Breast epithelium (tissue), 3 donors: ENCODE results near the gene MACROD2.

ENCODE experiments used
- POLR2A ChIP-seq: fragments of 450-650 bp; IDR thresholded peaks from one replicate; pipeline ENCODE4 v1.6.1; 2016; ENCODE audit warnings: antibody characterized with exemption, mild to moderate bottlenecking, moderate library complexity
- POLR2AphosphoS5 ChIP-seq, 3 donors: sonication (generic); formaldehyde crosslinking; IDR thresholded peaks; one replicate each; pipeline ENCODE4 v1.6.1; 2017; ENCODE audit warnings: antibody characterized with exemption in 3 of 3
- TF ChIP-seq, protein P1 (sequence below), 3 donors: fragments of 450-650 bp; IDR thresholded peaks; one replicate each; pipeline ENCODE4 v1.5.1; 2016 to 2017; ENCODE audit warnings: antibody characterized with exemption in 3 of 3, mild to moderate bottlenecking in 3 of 3, moderate library complexity in 3 of 3

DNA sequence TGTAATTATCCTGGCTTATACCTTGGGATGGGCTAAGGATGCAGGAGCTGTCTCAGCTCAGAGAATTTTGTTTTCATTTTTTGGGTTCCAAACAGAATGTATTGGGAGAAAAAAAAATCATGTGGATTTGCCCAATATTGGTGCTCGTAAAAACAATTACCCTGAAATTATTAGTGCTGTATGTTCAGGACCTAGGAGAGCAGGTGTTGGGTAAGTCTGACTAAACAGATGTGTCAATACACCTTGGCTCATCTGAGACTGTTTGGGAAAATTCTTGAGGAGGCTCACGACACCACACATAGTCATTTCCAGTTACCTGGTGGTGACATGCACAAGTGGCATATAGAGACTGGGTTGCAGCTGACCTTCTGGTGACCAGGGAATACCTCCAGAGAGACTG is 1144.2 kb downstream of the MACROD2 start:
- TF ChIP-seq, protein P1, sequence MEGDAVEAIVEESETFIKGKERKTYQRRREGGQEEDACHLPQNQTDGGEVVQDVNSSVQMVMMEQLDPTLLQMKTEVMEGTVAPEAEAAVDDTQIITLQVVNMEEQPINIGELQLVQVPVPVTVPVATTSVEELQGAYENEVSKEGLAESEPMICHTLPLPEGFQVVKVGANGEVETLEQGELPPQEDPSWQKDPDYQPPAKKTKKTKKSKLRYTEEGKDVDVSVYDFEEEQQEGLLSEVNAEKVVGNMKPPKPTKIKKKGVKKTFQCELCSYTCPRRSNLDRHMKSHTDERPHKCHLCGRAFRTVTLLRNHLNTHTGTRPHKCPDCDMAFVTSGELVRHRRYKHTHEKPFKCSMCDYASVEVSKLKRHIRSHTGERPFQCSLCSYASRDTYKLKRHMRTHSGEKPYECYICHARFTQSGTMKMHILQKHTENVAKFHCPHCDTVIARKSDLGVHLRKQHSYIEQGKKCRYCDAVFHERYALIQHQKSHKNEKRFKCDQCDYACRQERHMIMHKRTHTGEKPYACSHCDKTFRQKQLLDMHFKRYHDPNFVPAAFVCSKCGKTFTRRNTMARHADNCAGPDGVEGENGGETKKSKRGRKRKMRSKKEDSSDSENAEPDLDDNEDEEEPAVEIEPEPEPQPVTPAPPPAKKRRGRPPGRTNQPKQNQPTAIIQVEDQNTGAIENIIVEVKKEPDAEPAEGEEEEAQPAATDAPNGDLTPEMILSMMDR (IDR thresholded peaks at IDR 0.05): no peak
- TF ChIP-seq POLR2AphosphoS5 (IDR thresholded peaks at IDR 0.05) (no peak), POLR2A (no peak)
